ENCODE data around the gene CYP20A1. TPM values are rescaled to one million over a fixed set of nuclear protein-coding genes. Genes with fewer than 3 reads are reported as not detected.
"Not testable (repeated sequence)": the region's sequence is repeated elsewhere in the genome, so short reads cannot be mapped to it uniquely, and the experiment has no call there.

The CYP20A1 gene
- 32.4 and 33.4 TPM in 2 replicates for total RNA-seq
- long read RNA-seq, transcript CYP20A1-207 (11 exons, 1,359 nt), result minor isoform, 28 of 189 reads
- long read RNA-seq, transcript CYP20A1-204 (12 exons, 2,636 nt), result minor isoform, 20 of 189 reads
- long read RNA-seq, transcript CYP20A1-201 (13 exons, 1,949 nt), result major isoform, 90 of 189 reads
- long read RNA-seq, partial matches to known transcripts, result 5 of 189 reads
- long read RNA-seq, other reads (novel, unspliced or antisense), result 40 of 189 reads

GRCh38 chr2:203238704-203239526 is at the start of gene CYP20A1:
Gene CYP20A1, plus strand, starts transcription at chr2:203239018. Its CDS starts 45 bp downstream, at chr2:203239063.
- DNase-seq (ENCODE audit: extremely low spot score, unreplicated experiment), result peak; percentile 99
- peak; percentile 49 for TF ChIP-seq CTCF (IDR thresholded peaks at IDR 0.05)
- H3K27me3 Mint-ChIP-seq (ENCODE audit: unreplicated experiment), result no peaks in the 10 kb centered on the region
- H3K4me1 Mint-ChIP-seq (ENCODE audit: unreplicated experiment), result peaks cover 22% of the 10 kb centered on the region
- H3K36me3 Mint-ChIP-seq (ENCODE audit: unreplicated experiment), result peaks cover 11% of the 10 kb centered on the region
- H3K27ac Mint-ChIP-seq (ENCODE audit: unreplicated experiment), result peak within 1 kb of the TSS; percentile 99
- H3K9me3 Mint-ChIP-seq (ENCODE audit: unreplicated experiment), result no peaks in the 10 kb centered on the region
- H3K4me3 Mint-ChIP-seq (ENCODE audit: unreplicated experiment), result peak within 1 kb of the TSS; percentile 99

GRCh38 chr2:203190547-203190946 is 48.3 kb upstream of the CYP20A1 start:
- H3K4me3 Mint-ChIP-seq (ENCODE audit: unreplicated experiment), result not testable (repeated sequence)

GRCh38 chr2:203191026-203191425 is 47.8 kb upstream of the CYP20A1 start:
- H3K27me3 Mint-ChIP-seq (ENCODE audit: unreplicated experiment); H3K4me3 Mint-ChIP-seq (ENCODE audit: unreplicated experiment): not testable (repeated sequence)
- H3K36me3 Mint-ChIP-seq (ENCODE audit: unreplicated experiment), result peaks cover 45% of the 10 kb centered on the region

More at GRCh38 chr2:203190547-203190946, 48.3 kb upstream of the CYP20A1 start:
- not testable (repeated sequence) for H3K27me3 Mint-ChIP-seq (ENCODE audit: unreplicated experiment); H3K9me3 Mint-ChIP-seq (ENCODE audit: unreplicated experiment); H3K4me1 Mint-ChIP-seq (ENCODE audit: unreplicated experiment)
- DNase-seq (ENCODE audit: extremely low spot score, unreplicated experiment), result peak; percentile 65
- peak overlapping the region; percentile 73 for H3K27ac Mint-ChIP-seq (ENCODE audit: unreplicated experiment)
- peaks cover 49% of the 10 kb centered on the region for H3K36me3 Mint-ChIP-seq (ENCODE audit: unreplicated experiment)

GRCh38 chr2:203191961-203192360 is 46.9 kb upstream of the CYP20A1 start:
- no peaks in the 10 kb centered on the region for H3K4me1 Mint-ChIP-seq (ENCODE audit: unreplicated experiment)
- H3K27ac Mint-ChIP-seq (ENCODE audit: unreplicated experiment), result no peak overlapping the region
- TF ChIP-seq CTCF (IDR thresholded peaks at IDR 0.05), result no peak
- DNase-seq (ENCODE audit: extremely low spot score, unreplicated experiment), result no peak
- no peak overlapping the region for H3K4me3 Mint-ChIP-seq (ENCODE audit: unreplicated experiment)
- H3K36me3 Mint-ChIP-seq (ENCODE audit: unreplicated experiment), result peaks cover 40% of the 10 kb centered on the region
- no peaks in the 10 kb centered on the region for H3K9me3 Mint-ChIP-seq (ENCODE audit: unreplicated experiment)
- no peaks in the 10 kb centered on the region for H3K27me3 Mint-ChIP-seq (ENCODE audit: unreplicated experiment)

More at GRCh38 chr2:203191026-203191425, 47.8 kb upstream of the CYP20A1 start:
- H3K4me1 Mint-ChIP-seq (ENCODE audit: unreplicated experiment); H3K9me3 Mint-ChIP-seq (ENCODE audit: unreplicated experiment): not testable (repeated sequence)
- peak; percentile 67 for DNase-seq (ENCODE audit: extremely low spot score, unreplicated experiment)
- peak overlapping the region; percentile 73 for H3K27ac Mint-ChIP-seq (ENCODE audit: unreplicated experiment)

GRCh38 chr2:203195331-203196036 is 43.3 kb upstream of the CYP20A1 start:
- no peaks in the 10 kb centered on the region for H3K4me1 Mint-ChIP-seq (ENCODE audit: unreplicated experiment)
- TF ChIP-seq CTCF (IDR thresholded peaks at IDR 0.05), result no peak
- peaks cover 35% of the 10 kb centered on the region for H3K36me3 Mint-ChIP-seq (ENCODE audit: unreplicated experiment)
- H3K27me3 Mint-ChIP-seq (ENCODE audit: unreplicated experiment), result no peaks in the 10 kb centered on the region
- H3K4me3 Mint-ChIP-seq (ENCODE audit: unreplicated experiment), result no peak overlapping the region
- no peaks in the 10 kb centered on the region for H3K9me3 Mint-ChIP-seq (ENCODE audit: unreplicated experiment)
- DNase-seq (ENCODE audit: extremely low spot score, unreplicated experiment), result no peak
- H3K27ac Mint-ChIP-seq (ENCODE audit: unreplicated experiment), result no peak overlapping the region

Measured in osteocyte (in vitro differentiated cells).